ENCODE results near the gene TK1.

DNA sequence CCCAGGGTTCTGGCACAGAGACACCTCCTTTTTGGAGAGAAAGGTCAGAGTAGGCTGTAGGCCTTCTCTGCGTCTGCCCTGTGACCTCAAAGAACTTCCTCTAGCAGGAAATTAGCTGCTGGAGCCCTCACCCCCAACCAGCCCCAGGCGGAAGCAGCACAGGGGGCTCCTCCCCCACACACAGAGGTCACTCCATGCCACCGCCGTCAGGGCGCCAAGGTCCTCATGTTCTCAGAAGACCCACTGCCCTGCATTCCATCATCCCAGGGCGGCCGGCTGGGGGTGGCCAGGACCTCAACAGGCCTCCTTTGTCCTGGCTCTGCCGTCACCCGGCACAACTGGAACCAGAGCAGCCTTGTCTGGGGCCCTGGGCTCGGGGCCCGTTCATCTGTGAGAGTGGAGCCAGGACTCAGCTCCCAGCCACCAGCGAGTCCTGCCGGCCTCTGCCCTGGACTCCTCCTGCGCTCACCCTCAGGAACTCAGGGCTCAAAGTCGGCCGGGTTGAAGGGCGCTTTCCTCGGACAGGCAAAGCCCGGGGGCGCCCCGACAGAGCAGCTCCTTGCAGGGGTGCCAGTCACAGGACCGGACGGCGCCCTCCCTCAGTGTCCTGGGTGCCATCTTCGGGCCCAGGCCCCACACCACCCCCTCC, 59.5 kb downstream of the TK1 start:
- no peak for TF ChIP-seq EP300 (IDR thresholded peaks at IDR 0.05)
- TF ChIP-seq, protein P1, sequence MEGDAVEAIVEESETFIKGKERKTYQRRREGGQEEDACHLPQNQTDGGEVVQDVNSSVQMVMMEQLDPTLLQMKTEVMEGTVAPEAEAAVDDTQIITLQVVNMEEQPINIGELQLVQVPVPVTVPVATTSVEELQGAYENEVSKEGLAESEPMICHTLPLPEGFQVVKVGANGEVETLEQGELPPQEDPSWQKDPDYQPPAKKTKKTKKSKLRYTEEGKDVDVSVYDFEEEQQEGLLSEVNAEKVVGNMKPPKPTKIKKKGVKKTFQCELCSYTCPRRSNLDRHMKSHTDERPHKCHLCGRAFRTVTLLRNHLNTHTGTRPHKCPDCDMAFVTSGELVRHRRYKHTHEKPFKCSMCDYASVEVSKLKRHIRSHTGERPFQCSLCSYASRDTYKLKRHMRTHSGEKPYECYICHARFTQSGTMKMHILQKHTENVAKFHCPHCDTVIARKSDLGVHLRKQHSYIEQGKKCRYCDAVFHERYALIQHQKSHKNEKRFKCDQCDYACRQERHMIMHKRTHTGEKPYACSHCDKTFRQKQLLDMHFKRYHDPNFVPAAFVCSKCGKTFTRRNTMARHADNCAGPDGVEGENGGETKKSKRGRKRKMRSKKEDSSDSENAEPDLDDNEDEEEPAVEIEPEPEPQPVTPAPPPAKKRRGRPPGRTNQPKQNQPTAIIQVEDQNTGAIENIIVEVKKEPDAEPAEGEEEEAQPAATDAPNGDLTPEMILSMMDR (IDR thresholded peaks at IDR 0.05) = no peak
- peak in 1 of 2 donors; percentile 26 for TF ChIP-seq POLR2A (IDR thresholded peaks at IDR 0.05)
- TF ChIP-seq POLR2AphosphoS5 (IDR thresholded peaks at IDR 0.05) = peak in 3 of 4 donors; percentile 49 to 78 (median 50)
